ENCODE results near the gene PANX1.

GRCh38 chr11:94139416-94139815 lies 10.8 kb downstream of the PANX1 start:
- TF ChIP-seq CTCF (IDR thresholded peaks at IDR 0.05; ENCODE audit: insufficient read depth, low read depth, low read length) (no peak), EZH2 (IDR thresholded peaks at IDR 0.05; ENCODE audit: insufficient read depth, low read length) (no peak)

All from astrocyte (in vitro differentiated cells and primary cell).